CD4-positive, alpha-beta T cell (primary cell): ENCODE data around the gene PDSS2. TPM values are rescaled to one million over a fixed set of nuclear protein-coding genes. Genes with fewer than 3 reads are reported as not detected.

Source experiments
- ATAC-seq: fragments of 200-7000 bp; cut with Tn5 transposase; one replicate; pipeline ENCODE4 v1.10.0; 2022; ENCODE audit warnings: mild to moderate bottlenecking; ENCODE audit not compliant: poor library complexity
- CTCF ChIA-PET: fragments of 350-600 bp; sonication (Branson Sonifier 250); formaldehyde crosslinking; loops from one replicate; lab custom pipeline; 2021; ENCODE audit warnings: antibody characterized with exemption, inconsistent platforms; lab: Charles Lee
- POLR2A ChIA-PET: fragments of 350-600 bp; sonication (Branson Sonifier 250); formaldehyde crosslinking; loops from one replicate; lab custom pipeline; 2021; ENCODE audit warnings: antibody characterized with exemption, inconsistent platforms; lab: Charles Lee
- DNase-seq, 14 experiments: peaks; one replicate each; pipeline ENCODE4 v3.0.0-alpha.2; 2013 to 2020; ENCODE audit warnings: mixed read lengths in 2 of 14
- H3K27ac ChIP-seq, 2 donors: one replicate each; pipeline versions ENCODE4 v1.5.1 to v1.7.0; 2013; ENCODE audit warnings: low read length in 2 of 2, low read depth in 1 of 2, mild to moderate bottlenecking in 1 of 2
- H3K27me3 ChIP-seq, 2 experiments: 1 replicate in 1 of 2; 2 replicates in 1 of 2; pipeline versions ENCODE4 v1.6.1 to v1.7.0; 2013; ENCODE audit warnings: low read length in 2 of 2, control low read depth in 1 of 2, mild to moderate bottlenecking in 1 of 2, moderate library complexity in 1 of 2; ENCODE audit not compliant: insufficient read depth in 2 of 2, control insufficient read depth in 1 of 2
- H3K36me3 ChIP-seq: one replicate; pipeline ENCODE4 v1.6.1; 2013; ENCODE audit warnings: low read length, control low read depth; ENCODE audit not compliant: insufficient read depth
- H3K4me1 ChIP-seq: one replicate; pipeline ENCODE4 v1.6.1; 2013; ENCODE audit warnings: low read length, control low read depth; ENCODE audit not compliant: insufficient read depth
- H3K4me3 ChIP-seq: one replicate; pipeline ENCODE4 v1.5.1; 2013; ENCODE audit warnings: mild to moderate bottlenecking, low read length, moderate library complexity
- H3K9me3 ChIP-seq, 2 experiments: 1 replicate in 1 of 2; 2 replicates in 1 of 2; pipeline versions ENCODE4 v1.6.1 to v1.7.0; 2013; ENCODE audit warnings: low read length in 2 of 2, mild to moderate bottlenecking in 2 of 2, control low read depth in 1 of 2, moderate library complexity in 1 of 2; ENCODE audit not compliant: control insufficient read depth in 1 of 2, insufficient read depth in 1 of 2
- H3K27ac Mint-ChIP-seq: one replicate; pipeline ENCODE4 v1.8.0; 2020; ENCODE audit warnings: mixed read lengths
- H3K27me3 Mint-ChIP-seq: one replicate; pipeline ENCODE4 v1.8.0; 2021; ENCODE audit warnings: mixed read lengths
- H3K36me3 Mint-ChIP-seq: one replicate; pipeline ENCODE4 v1.8.0; 2021; ENCODE audit warnings: low read depth, mixed read lengths
- H3K4me1 Mint-ChIP-seq: one replicate; pipeline ENCODE4 v1.8.0; 2021; ENCODE audit warnings: low read depth, mixed read lengths
- H3K4me3 Mint-ChIP-seq: one replicate; pipeline ENCODE4 v1.8.0; 2020; ENCODE audit warnings: mild to moderate bottlenecking, mixed read lengths
- H3K9me3 Mint-ChIP-seq: one replicate; pipeline ENCODE4 v1.8.0; 2020; ENCODE audit warnings: mixed read lengths
- intact Hi-C, 2 experiments: fragments of 100-400 bp; cut with DNase I in 1 of 2; cut with micrococcal nuclease in 1 of 2; formaldehyde crosslinking; loops; one replicate each; pipeline versions ENCODE4 v1.15.1 to v1.9.0; 2023 to 2025; cut with DNase I, micrococcal nuclease
- total RNA-seq, 174 experiments: library from RNA in 2 of 174; stranded (reverse) in 2 of 174; gene quantifications; one replicate each; pipeline ENCODE4 v1.2.3 and lab custom pipeline; 2021 to 2026
- TF ChIP-seq, protein P1 (sequence below): fragments of 200-600 bp; IDR thresholded peaks from one replicate; pipeline ENCODE4 v1.8.0; 2022; ENCODE audit warnings: antibody characterized with exemption, mild to moderate bottlenecking

Gene PDSS2
- total RNA-seq, 2 experiments from 2014 or later = 5.8 to 6.6 TPM

DNA sequence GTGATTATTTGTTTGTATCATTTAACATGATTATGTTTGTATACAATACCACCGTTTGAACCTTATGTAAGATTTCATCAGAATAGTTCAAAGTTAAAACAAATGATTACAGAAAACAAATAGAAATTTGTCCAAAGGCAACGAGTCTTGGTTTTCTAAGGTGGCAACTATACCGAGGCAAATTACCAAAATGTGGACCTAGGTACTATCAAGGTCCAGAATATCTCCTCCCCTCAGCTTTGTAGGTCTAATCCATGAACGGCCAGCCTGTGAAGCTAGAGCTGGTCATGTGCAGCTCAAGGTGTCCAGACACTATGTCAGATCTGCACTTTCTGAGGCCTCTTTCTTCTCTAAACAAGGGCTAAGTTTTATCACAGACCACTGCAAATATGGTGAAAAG is 192.4 kb downstream of the PDSS2 start:
- H3K27me3 ChIP-seq = no peaks in the 10 kb centered on the region
- ChIA-PET POLR2A (no interaction called here), CTCF (no interaction called here)
- no peak overlapping the region for H3K27ac ChIP-seq
- Mint-ChIP-seq H3K4me1 (peaks cover 3% of the 10 kb centered on the region), H3K36me3 (peaks cover 5% of the 10 kb centered on the region), H3K4me3 (no peak overlapping the region), H3K9me3 (no peaks in the 10 kb centered on the region), H3K27me3 (no peaks in the 10 kb centered on the region), H3K27ac (no peak overlapping the region)
- H3K4me1 ChIP-seq = no peaks in the 10 kb centered on the region
- no peak overlapping the region for H3K4me3 ChIP-seq
- ATAC-seq (no peak), DNase-seq (no peak)
- no peaks in the 10 kb centered on the region for H3K9me3 ChIP-seq
- TF ChIP-seq, protein P1, sequence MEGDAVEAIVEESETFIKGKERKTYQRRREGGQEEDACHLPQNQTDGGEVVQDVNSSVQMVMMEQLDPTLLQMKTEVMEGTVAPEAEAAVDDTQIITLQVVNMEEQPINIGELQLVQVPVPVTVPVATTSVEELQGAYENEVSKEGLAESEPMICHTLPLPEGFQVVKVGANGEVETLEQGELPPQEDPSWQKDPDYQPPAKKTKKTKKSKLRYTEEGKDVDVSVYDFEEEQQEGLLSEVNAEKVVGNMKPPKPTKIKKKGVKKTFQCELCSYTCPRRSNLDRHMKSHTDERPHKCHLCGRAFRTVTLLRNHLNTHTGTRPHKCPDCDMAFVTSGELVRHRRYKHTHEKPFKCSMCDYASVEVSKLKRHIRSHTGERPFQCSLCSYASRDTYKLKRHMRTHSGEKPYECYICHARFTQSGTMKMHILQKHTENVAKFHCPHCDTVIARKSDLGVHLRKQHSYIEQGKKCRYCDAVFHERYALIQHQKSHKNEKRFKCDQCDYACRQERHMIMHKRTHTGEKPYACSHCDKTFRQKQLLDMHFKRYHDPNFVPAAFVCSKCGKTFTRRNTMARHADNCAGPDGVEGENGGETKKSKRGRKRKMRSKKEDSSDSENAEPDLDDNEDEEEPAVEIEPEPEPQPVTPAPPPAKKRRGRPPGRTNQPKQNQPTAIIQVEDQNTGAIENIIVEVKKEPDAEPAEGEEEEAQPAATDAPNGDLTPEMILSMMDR = no peak
- H3K36me3 ChIP-seq = no peaks in the 10 kb centered on the region
- intact Hi-C loops = no loop called here

DNA sequence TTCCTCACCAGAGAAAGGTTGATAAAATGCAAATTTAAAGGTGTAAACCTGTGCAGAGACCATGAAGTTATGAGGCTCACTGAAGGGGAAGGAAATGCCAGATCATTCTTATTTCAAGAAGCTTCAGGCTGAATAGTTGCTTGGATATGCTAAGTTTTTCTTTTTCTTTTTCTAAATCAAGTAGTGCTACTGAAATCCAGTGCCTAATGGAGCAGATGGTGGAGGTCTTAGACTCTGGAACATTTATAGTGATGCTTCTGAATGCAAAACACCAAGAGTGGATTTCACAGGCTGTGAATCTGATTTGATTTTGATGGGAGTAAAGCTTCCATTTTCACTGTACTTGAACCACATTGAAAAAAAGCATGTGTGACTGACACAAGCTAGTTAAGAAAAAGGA is 192.8 kb downstream of the PDSS2 start:
- Histone ChIP-seq H3K27me3 (no peaks in the 10 kb centered on the region), H3K4me1 (no peaks in the 10 kb centered on the region), H3K36me3 (no peaks in the 10 kb centered on the region), H3K9me3 (no peaks in the 10 kb centered on the region), H3K27ac (no peak overlapping the region), H3K4me3 (no peak overlapping the region)
- no peak for ATAC-seq
- TF ChIP-seq, protein P1 = no peak
- H3K27ac Mint-ChIP-seq = no peak overlapping the region
- no peak for DNase-seq
- peaks cover 3% of the 10 kb centered on the region for H3K4me1 Mint-ChIP-seq
- H3K27me3 Mint-ChIP-seq = no peaks in the 10 kb centered on the region
- H3K4me3 Mint-ChIP-seq = no peak overlapping the region
- ChIA-PET POLR2A (no interaction called here), CTCF (no interaction called here)
- H3K36me3 Mint-ChIP-seq = peaks cover 5% of the 10 kb centered on the region
- H3K9me3 Mint-ChIP-seq = no peaks in the 10 kb centered on the region
- intact Hi-C loops = no loop called here

DNA sequence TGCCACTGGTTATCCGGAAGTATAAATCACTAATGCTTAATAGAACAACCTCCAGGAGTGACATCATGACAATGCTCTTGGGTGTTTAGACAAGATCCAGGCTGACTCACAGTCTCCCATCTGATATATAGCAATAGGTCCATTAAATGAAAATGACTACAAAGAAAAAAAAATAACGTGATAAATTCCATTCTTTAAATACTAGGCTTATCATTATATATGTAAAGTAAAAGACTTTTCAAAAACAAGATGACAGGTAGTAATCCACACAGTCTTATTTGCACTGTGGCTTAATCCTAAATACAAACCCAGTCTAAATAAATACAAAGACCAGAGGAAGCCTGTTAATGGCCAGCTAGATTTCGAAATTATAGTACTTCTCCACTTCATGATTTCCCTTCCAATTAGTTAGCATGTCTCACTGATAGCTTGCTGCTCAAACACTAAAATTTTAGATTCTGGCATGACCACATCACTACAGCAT is 195.0 kb downstream of the PDSS2 start:
- H3K4me1 Mint-ChIP-seq = peaks cover 3% of the 10 kb centered on the region
- no peak overlapping the region for H3K27ac Mint-ChIP-seq
- DNase-seq (no peak), ATAC-seq (no peak)
- no peaks in the 10 kb centered on the region for H3K9me3 Mint-ChIP-seq
- intact Hi-C loops = no loop called here
- TF ChIP-seq, protein P1 = no peak
- Histone ChIP-seq H3K4me3 (no peak overlapping the region), H3K9me3 (no peaks in the 10 kb centered on the region), H3K4me1 (no peaks in the 10 kb centered on the region), H3K27ac (no peak overlapping the region), H3K27me3 (no peaks in the 10 kb centered on the region), H3K36me3 (no peaks in the 10 kb centered on the region)
- ChIA-PET POLR2A (no interaction called here), CTCF (no interaction called here)
- peaks cover 11% of the 10 kb centered on the region for H3K36me3 Mint-ChIP-seq
- no peaks in the 10 kb centered on the region for H3K27me3 Mint-ChIP-seq
- no peak overlapping the region for H3K4me3 Mint-ChIP-seq
